RPMI8226 (cell line): ENCODE results near the gene SSX4B.
"Not testable (repeated sequence)": the region's sequence is repeated elsewhere in the genome, so short reads cannot be mapped to it uniquely, and the experiment has no call there.

Experiments used
- DNase-seq: peaks from one replicate; pipeline ENCODE4 v3.0.0-alpha.2; 2015

SSX4B gene

GRCh38 chrX:48411860-48412259 is at the start of gene SSX4B:
Gene SSX4B, minus strand, starts transcription at chrX:48411960. Its CDS starts 588 bp downstream, at chrX:48411372.
- DNase-seq = not testable (repeated sequence)

- DNase-seq = no peak
These were observed 48.8 kb upstream of the SSX4B start for GRCh38 chrX:48460606-48461005.

GRCh38 chrX:48460031-48460430 is 48.3 kb upstream of the SSX4B start:
- DNase-seq = no peak

GRCh38 chrX:48459483-48459882 is 47.7 kb upstream of the SSX4B start:
- DNase-seq = no peak

- DNase-seq = no peak
These were observed 47.0 kb upstream of the SSX4B start for GRCh38 chrX:48458711-48459110.

- no peak for DNase-seq
These were observed 45.0 kb upstream of the SSX4B start for GRCh38 chrX:48456628-48457331.

GRCh38 chrX:48451708-48452107 is 39.9 kb upstream of the SSX4B start:
- no peak for DNase-seq

GRCh38 chrX:48450076-48450475 is 38.3 kb upstream of the SSX4B start:
- DNase-seq = no peak

GRCh38 chrX:48447201-48447600 is 35.4 kb upstream of the SSX4B start:
- not testable (repeated sequence) for DNase-seq

GRCh38 chrX:48433713-48434112 is 22.0 kb upstream of the SSX4B start:
- not testable (repeated sequence) for DNase-seq

- not testable (repeated sequence) for DNase-seq
These were observed 18.4 kb upstream of the SSX4B start for GRCh38 chrX:48430166-48430565.

GRCh38 chrX:48429606-48430005 is 17.8 kb upstream of the SSX4B start:
- not testable (repeated sequence) for DNase-seq

- not testable (repeated sequence) for DNase-seq
These were observed 15.4 kb upstream of the SSX4B start for GRCh38 chrX:48427027-48427716.

- peak; percentile 0 for DNase-seq
These were observed 13.9 kb downstream of the SSX4B start for GRCh38 chrX:48397825-48398224.

GRCh38 chrX:48396931-48397330 is 14.8 kb downstream of the SSX4B start:
- not testable (repeated sequence) for DNase-seq

- DNase-seq = not testable (repeated sequence)
These were observed 28.5 kb downstream of the SSX4B start, which contains the start of gene SSX4 for GRCh38 chrX:48383239-48383638. Gene SSX4, plus strand, starts transcription at chrX:48383539. Its CDS starts 515 bp downstream, at chrX:48384054.

GRCh38 chrX:48370408-48370807 is 41.4 kb downstream of the SSX4B start:
- not testable (repeated sequence) for DNase-seq

GRCh38 chrX:48367717-48368408 is 43.9 kb downstream of the SSX4B start:
- DNase-seq = not testable (repeated sequence)

GRCh38 chrX:48359281-48359680 is 52.5 kb downstream of the SSX4B start:
- DNase-seq = not testable (repeated sequence)

- no peak for DNase-seq
These were observed 54.1 kb downstream of the SSX4B start for GRCh38 chrX:48357681-48358080.

- DNase-seq = not testable (repeated sequence)
These were observed 55.3 kb downstream of the SSX4B start, which contains the start of gene SSX3 for GRCh38 chrX:48356315-48357094. Gene SSX3, minus strand, starts transcription at chrX:48356703. Its CDS starts 1,454 bp downstream, at chrX:48355249.
